Adipocyte (in vitro differentiated cells): Measurements from ENCODE around the gene CNDP2.

ENCODE experiments used
- DNase-seq: peaks from one replicate; pipeline ENCODE4 v3.0.0-alpha.2; 2015; ENCODE audit warnings: low read depth
- H3K27me3 ChIP-seq: replicated peaks from 2 replicates; pipeline ENCODE4 v1.7.0; 2013; ENCODE audit warnings: mild to moderate bottlenecking, low read length, moderate library complexity; ENCODE audit not compliant: control insufficient read depth, insufficient read depth
- H3K36me3 ChIP-seq: 2 replicates; pipeline ENCODE4 v1.7.0; 2013; ENCODE audit warnings: low read length, mild to moderate bottlenecking, moderate library complexity; ENCODE audit not compliant: control insufficient read depth, insufficient read depth, severe bottlenecking
- H3K4me1 ChIP-seq: 2 replicates; pipeline ENCODE4 v1.7.0; 2013; ENCODE audit warnings: mild to moderate bottlenecking, low read length, moderate library complexity; ENCODE audit not compliant: control insufficient read depth, insufficient read depth
- H3K4me3 ChIP-seq: 2 replicates; pipeline ENCODE4 v1.7.0; 2013; ENCODE audit warnings: mild to moderate bottlenecking, low read length, moderate library complexity
- H3K9ac ChIP-seq: 2 replicates; pipeline ENCODE4 v1.7.0; 2013; ENCODE audit warnings: mild to moderate bottlenecking, low read length, moderate library complexity
- H3K9me3 ChIP-seq: 2 replicates; pipeline ENCODE4 v1.7.0; 2013; ENCODE audit warnings: mild to moderate bottlenecking, low read length, moderate library complexity; ENCODE audit not compliant: control insufficient read depth

CNDP2 gene

DNA sequence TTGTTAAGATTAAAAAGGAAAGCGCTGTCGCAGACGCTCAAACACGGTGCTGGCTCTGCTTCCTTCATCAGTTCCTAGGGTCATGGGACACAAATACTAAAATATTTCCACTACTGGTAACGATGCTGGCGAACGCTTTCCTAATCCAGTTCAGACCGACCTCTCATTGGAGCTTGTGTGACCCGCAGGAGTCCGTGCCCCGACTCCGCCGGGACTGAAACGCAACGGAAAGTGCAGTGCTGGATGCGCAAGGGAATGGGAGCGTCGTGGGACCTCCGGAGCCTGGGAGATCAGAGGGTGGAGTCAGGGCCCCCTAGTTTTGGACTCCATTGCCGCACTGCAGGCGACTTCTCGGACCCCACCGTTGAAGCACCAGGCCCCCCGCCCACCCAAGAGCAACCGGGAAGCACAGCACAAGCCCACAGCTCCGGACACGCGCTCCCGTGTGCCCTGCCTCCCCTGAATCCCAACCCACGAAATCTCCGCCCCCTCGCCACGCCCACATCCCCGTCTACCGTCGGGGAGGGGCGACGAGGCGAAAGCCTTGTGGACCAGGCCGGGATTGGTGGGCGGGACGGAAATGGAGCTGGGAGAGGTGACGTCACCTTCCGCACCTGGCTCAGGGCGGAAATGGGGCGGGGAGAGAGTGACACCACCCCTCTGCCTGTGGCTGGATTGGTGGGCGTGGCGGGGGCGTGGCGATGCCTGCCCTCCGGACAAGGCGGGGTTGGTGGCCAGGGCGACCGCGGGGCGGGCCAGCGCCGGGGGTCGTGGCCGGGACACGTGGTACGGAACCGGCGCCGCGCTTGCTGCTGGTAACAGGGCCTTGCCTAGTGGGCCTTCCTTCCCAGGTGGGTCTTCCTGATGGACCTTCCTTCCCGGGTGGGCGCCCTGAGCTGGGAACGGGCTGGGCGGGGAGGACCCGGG, at the start of gene CNDP2:
Gene CNDP2, plus strand, starts transcription at position 783 of the 927 bp plus-strand sequence. CDS start 3,611 bp downstream, outside the sequence.
- Histone ChIP-seq H3K4me3 (peak within 1 kb of the TSS; percentile 89), H3K36me3 (peaks cover 1% of the 10 kb centered on the region), H3K4me1 (peaks cover 38% of the 10 kb centered on the region), H3K9ac (peak within 1 kb of the TSS; percentile 91), H3K9me3 (peaks cover 5% of the 10 kb centered on the region), H3K27me3 (peaks cover 9% of the 10 kb centered on the region)
- DNase-seq, result peak; percentile 99

DNA sequence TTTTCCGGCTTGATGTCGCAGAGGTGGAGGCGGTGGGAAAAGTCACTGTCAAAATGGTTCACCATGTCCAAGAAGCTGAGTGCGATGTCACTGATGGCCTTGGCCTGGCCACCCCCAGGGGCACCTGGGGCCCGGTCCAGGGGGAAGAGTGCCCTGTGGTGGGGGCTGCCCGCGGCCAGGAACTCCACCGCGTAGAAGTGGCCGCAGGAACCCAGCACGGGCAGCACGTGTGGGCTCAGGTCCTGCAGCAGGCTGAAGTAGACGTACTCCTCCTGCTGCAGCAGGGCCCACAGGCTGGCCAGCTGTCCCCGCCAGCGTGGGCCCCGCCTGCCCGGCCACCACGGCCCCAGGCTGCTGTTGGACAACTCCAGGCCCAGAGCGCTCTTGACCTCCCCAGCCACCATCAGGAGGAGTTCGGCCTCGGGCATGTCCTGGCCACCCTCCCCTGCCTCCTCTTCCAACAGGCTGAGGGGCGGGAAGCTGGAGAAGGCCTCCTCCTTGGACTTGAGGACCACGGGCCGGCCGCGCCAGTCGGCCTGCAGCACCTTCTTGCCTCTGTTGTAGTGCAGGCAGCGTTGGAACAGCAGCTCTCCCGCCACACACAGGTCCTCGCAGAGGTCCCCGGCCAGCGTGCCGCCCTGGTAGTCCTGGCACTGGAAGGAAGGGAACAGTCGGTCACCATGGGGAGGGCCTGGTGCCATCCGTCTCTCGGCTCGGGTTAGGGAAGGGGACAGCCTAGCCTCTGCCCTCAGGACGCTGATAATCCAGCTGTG, 49.3 kb upstream of the CNDP2 start:
- no peak overlapping the region for H3K9ac ChIP-seq
- no peak overlapping the region for H3K4me3 ChIP-seq
- no peaks in the 10 kb centered on the region for H3K36me3 ChIP-seq
- DNase-seq, result no peak
- no peaks in the 10 kb centered on the region for H3K9me3 ChIP-seq
- H3K27me3 ChIP-seq, result peaks cover 58% of the 10 kb centered on the region
- no peaks in the 10 kb centered on the region for H3K4me1 ChIP-seq

DNA sequence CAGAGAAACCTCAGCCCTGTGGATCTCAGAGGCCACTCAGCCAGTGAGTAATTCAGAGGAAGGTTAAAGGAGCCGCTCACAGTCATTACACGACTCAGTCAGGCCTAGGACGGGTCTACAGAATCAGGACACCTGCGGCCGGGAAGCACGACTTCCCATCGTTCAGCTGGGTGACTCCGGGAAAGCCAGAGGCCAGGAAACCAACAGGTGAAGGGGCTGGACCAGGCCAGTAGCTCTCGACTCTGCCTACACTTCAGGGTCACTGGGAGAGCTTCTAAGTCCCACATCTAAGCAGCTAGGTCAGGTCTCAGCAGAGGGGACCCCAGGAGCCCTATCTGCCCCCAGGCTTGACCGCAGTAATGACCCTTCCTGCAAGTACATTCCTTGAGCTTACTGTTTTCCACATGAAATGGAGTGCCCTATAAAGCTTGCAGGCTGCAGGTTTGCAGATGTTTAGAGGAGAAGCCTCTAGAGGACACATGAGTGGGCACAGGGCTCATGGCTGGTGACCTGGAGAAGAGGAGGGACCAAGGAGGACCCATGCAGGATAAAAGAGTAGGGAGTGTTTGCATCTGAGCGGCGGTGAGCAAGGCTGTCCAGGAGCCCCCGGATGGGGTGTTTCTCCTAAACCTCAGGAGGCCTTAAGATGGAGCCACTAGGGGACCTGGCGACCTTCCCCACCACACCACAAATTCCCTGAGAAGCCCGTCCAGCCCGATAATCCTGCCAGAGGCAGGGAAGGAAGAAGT, 48.6 kb upstream of the CNDP2 start:
- Histone ChIP-seq H3K9me3 (no peaks in the 10 kb centered on the region), H3K36me3 (no peaks in the 10 kb centered on the region), H3K9ac (no peak overlapping the region), H3K4me3 (no peak overlapping the region), H3K27me3 (peaks cover 56% of the 10 kb centered on the region), H3K4me1 (no peaks in the 10 kb centered on the region)
- no peak for DNase-seq

DNA sequence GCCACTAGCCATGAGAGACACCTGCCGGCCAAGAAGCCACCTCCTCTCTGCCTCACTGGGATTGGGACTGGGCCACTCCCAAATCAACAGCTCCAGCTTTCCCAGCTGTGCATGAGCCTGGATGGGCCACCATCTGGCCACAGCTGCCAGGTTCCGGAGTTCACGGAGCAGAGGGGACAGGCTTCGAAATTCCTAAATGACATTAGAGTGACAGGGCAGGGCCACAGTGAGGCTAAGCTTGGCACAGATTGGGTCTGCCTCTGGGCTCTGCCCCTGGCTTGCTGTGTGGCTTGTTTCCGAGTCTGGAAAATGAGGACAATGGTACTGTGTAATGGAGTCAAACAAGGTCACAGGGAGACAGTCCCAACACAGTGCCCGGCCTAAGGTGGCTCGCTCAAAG, 45.5 kb upstream of the CNDP2 start:
- H3K9me3 ChIP-seq, result no peaks in the 10 kb centered on the region
- DNase-seq, result no peak
- H3K36me3 ChIP-seq, result no peaks in the 10 kb centered on the region
- peaks cover 49% of the 10 kb centered on the region for H3K27me3 ChIP-seq
- H3K4me1 ChIP-seq, result no peaks in the 10 kb centered on the region
- no peak overlapping the region for H3K9ac ChIP-seq
- no peak overlapping the region for H3K4me3 ChIP-seq

DNA sequence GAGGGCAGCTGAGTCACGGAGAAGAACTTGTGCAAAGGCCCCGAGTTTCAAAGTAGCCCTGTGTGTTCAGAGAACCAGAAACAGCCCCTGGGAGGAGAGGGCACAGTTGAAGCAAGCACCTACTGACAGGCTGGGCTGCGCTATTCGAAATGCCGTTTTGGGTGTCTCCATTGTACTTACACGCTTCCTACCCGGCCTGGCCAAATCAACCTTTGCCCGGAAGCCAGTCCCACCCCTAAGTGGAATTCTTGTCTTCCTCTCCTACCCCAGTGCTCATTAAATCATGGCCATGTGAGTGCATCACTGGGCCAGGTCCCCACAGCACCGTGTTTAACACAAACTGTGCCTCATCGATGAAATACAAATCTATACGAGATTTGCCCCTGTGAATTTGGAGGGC, 45.0 kb upstream of the CNDP2 start:
- DNase-seq, result no peak
- no peaks in the 10 kb centered on the region for H3K4me1 ChIP-seq

DNA sequence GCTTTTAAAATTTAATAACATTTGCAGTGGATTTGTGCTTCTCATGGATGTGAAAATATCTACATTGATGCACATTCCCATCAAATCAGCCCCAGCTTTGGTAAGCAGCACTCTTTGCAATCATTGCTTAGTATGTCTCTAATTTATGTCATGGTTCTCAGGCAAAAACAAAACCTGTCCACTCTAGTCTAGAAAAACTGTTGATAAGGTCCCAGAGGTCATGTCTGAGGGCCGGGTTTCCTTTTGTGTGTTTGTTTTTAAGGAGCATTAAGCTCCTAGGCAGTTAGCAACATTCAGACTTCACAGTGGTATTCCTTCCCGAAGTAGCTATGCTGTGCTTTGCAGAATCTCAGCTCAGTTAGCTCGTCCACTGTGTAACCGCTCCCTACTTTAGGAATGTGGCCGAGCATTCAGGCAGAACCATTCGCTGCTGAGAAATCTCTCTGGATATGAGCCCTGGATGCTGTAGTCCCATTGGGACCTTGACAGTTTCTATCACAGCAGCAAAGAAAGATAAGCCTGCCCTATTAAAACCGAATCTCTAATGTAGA, 43.1 kb upstream of the CNDP2 start:
- no peaks in the 10 kb centered on the region for H3K36me3 ChIP-seq
- H3K27me3 ChIP-seq, result peaks cover 59% of the 10 kb centered on the region
- no peaks in the 10 kb centered on the region for H3K4me1 ChIP-seq
- H3K9ac ChIP-seq, result no peak overlapping the region
- no peak overlapping the region for H3K4me3 ChIP-seq
- H3K9me3 ChIP-seq, result no peaks in the 10 kb centered on the region
- peak; percentile 19 for DNase-seq

More for the DNA sequence above, 45.0 kb upstream of the CNDP2 start:
- Histone ChIP-seq H3K27me3 (peaks cover 54% of the 10 kb centered on the region), H3K9me3 (no peaks in the 10 kb centered on the region), H3K9ac (no peak overlapping the region), H3K36me3 (no peaks in the 10 kb centered on the region), H3K4me3 (no peak overlapping the region)

DNA sequence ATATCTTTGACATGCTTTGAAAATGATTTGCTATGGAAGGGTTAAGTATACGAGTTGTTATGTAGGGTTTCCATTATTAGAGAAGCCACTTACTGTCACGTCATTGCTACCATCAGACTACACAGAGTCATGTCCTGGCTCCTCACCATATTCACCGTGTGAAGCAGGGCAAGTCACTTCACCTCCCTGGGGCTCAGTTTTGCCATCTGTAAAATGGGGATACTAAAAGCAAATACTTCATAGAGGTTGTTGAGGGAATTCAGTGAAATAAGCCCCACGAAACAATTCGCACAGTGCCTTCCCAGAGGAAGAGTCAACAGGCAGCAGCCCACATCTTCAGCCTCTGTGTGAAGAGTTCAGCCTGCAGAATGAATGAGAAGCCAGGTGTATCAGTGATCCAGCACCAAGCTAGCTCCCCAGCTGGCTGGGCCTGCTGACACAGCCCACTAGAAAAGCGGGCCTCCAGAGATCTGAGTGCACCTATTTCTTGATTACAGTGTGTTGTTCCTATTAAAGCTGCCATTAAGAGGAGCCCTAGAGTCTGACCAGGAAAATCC, 42.4 kb upstream of the CNDP2 start:
- no peak for DNase-seq
- Histone ChIP-seq H3K4me1 (no peaks in the 10 kb centered on the region), H3K9me3 (no peaks in the 10 kb centered on the region), H3K4me3 (no peak overlapping the region), H3K9ac (no peak overlapping the region), H3K36me3 (no peaks in the 10 kb centered on the region), H3K27me3 (peaks cover 60% of the 10 kb centered on the region)

DNA sequence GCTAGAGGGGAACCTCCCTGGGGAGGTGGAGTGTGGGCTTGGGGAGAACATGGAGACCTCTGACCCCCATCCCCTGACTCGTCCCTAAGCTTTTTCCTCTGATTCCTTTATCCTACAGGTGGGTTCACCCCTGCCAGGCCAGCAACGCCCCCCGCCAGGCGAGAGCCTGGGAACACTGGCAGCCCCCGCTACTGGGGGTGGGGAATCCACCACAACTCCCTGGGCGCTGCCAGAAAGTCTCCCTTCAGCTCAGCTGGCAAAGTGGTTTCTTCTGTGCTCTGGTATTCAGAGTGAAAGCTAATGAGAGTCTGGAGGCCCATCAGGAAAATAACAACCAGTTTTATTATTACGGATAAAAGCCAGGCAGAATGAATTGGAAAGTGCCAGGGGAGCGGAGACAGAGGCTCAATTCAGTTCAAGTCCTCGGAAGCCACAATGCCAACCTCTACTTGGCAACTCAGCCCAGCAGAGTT, 41.8 kb upstream of the CNDP2 start:
- no peaks in the 10 kb centered on the region for H3K9me3 ChIP-seq
- DNase-seq, result no peak
- H3K4me1 ChIP-seq, result no peaks in the 10 kb centered on the region
- no peaks in the 10 kb centered on the region for H3K36me3 ChIP-seq
- H3K4me3 ChIP-seq, result no peak overlapping the region
- no peak overlapping the region for H3K9ac ChIP-seq
- H3K27me3 ChIP-seq, result peaks cover 66% of the 10 kb centered on the region

DNA sequence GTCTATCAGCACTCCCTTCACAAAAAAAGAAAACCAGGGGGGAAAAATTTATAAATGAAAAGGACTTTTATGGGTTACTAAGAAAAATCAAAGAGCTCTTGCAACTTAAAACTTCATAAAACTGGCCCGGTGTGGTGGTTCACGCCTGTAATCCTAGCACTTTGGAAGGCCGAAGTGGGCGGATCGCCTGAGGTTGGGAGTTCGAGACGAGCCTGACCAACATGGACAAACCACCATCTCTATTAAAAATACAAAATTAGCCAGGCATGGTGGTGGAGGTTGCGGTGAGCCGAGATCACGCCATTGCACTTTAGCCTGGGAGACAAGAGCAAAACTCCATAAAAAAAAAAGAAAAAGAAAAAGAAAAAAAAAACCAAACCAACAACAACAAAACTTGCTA, 40.8 kb upstream of the CNDP2 start:
- H3K9ac ChIP-seq, result no peak overlapping the region
- no peak for DNase-seq
- no peak overlapping the region for H3K4me3 ChIP-seq
- H3K9me3 ChIP-seq, result no peaks in the 10 kb centered on the region
- no peaks in the 10 kb centered on the region for H3K4me1 ChIP-seq
- H3K27me3 ChIP-seq, result peaks cover 72% of the 10 kb centered on the region
- H3K36me3 ChIP-seq, result no peaks in the 10 kb centered on the region

DNA sequence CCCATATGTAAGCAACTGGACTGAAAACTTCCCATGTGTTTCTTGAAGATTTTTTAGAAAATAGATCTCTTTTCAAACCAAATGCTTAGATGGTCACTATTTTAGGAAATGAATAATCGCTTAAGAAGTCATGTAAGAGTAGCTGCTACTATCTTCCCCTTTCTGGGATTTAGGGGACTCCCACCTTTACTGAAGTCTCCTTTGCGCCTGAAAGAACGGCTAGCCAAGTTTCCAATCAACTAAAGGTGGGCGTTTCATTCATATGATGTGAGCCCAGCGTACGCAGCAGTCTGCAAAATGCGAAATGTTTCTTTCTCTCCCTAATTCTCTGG, 40.2 kb upstream of the CNDP2 start:
- no peak for DNase-seq
- no peak overlapping the region for H3K4me3 ChIP-seq

More for the DNA sequence above, 40.2 kb upstream of the CNDP2 start:
- H3K27me3 ChIP-seq, result peaks cover 73% of the 10 kb centered on the region
- H3K9ac ChIP-seq, result no peak overlapping the region
- no peaks in the 10 kb centered on the region for H3K36me3 ChIP-seq
- no peaks in the 10 kb centered on the region for H3K9me3 ChIP-seq
- H3K4me1 ChIP-seq, result no peaks in the 10 kb centered on the region
